ENCODE results near the gene KANSL1. TPM values are rescaled to one million over a fixed set of nuclear protein-coding genes. Genes with fewer than 3 reads are reported as not detected.
"Not testable (repeated sequence)": the region's sequence is repeated elsewhere in the genome, so short reads cannot be mapped to it uniquely, and the experiment has no call there.

KANSL1 gene
- total and polyA plus RNA-seq, 10 of the 15 experiments (the other 5 are each of a cell fraction or from before 2014, with no cell fraction given) = 4.7 to 60.6 (median 28.0) TPM

- TF ChIP-seq MLLT1 (IDR thresholded peaks at IDR 0.05) = peak; percentile 53; the same call in 1 of the 2 replicates
- RAD21 ChIA-PET (ENCODE audit: unreplicated experiment) = interaction anchor here (0.9 to 2.3 kb wide), 7 partner anchors 9 to 177 kb away, joined by 3 to 16 read pairs (median 3); partner anchors contain the start of gene KANSL1
- Histone ChIP-seq H3K79me2 (ENCODE audit: control insufficient read depth, insufficient read depth, low read length) (peaks cover 100% of the 10 kb centered on the region), H3K4me1 (ENCODE audit: control insufficient read depth, insufficient read depth, low read length) (peaks cover 55% of the 10 kb centered on the region)
- SMC1A ChIA-PET (ENCODE audit: uncharacterized antibody, unreplicated experiment) = interaction anchor here (0.6 to 24.2 kb wide), 14 partner anchors 9 to 213 kb away, joined by 3 to 478 read pairs (median 4); no protein-coding TSS in a partner anchor
- H3K27me3 ChIP-seq (replicated peaks in 1 of 2; ENCODE audit: control insufficient read depth in 2 of 2, insufficient read depth in 2 of 2, low read length in 1 of 2); BruUV-seq (replicated peaks); H3K4me3 ChIP-seq; H3K9me3 ChIP-seq (replicated peaks; ENCODE audit: control insufficient read depth, insufficient read depth, low read length); intact Hi-C loops (cut with micrococcal nuclease; ENCODE audit: unreplicated experiment); H3K27ac ChIP-seq (ENCODE audit: control insufficient read depth, insufficient read depth); in situ Hi-C loops (cut with MboI); H4K20me1 ChIP-seq (ENCODE audit: control insufficient read depth, insufficient read depth); DNase-seq (ENCODE audit: low read depth, low spot score); H3K9ac ChIP-seq (ENCODE audit: control insufficient read depth, insufficient read depth, low read length); H3K4me2 ChIP-seq (ENCODE audit: control insufficient read depth, insufficient read depth); H3K36me3 ChIP-seq (ENCODE audit: control insufficient read depth in 2 of 2, insufficient read depth in 2 of 2, low read length in 1 of 2); FAIRE-seq; H2AFZ ChIP-seq (ENCODE audit: control insufficient read depth, low read depth, low read length); ATAC-seq: not testable (repeated sequence)
- 93% methylated on average over 14 of the region's 14 CpGs for WGBS (ENCODE audit: insufficient coverage, insufficient replicate concordance, low lambda C conversion rate, missing lambda C conversion rate)
- CTCF ChIA-PET = interaction anchor here (0.8 to 5.2 kb wide), 14 partner anchors 9 to 137 kb away, joined by 3 to 39 read pairs (median 5); no protein-coding TSS in a partner anchor
- POLR2A ChIA-PET = interaction anchor here (0.8 to 2.6 kb wide), 7 partner anchors 10 to 61 kb away, joined by 3 to 10 read pairs (median 4); no protein-coding TSS in a partner anchor
These were observed 11.9 kb downstream of the KANSL1 start for GRCh38 chr17:46181316-46181715.

GRCh38 chr17:46180892-46181274, 12.3 kb downstream of the KANSL1 start:
- Histone ChIP-seq H3K27ac (ENCODE audit: control insufficient read depth, insufficient read depth) (no peak overlapping the region), H3K4me2 (ENCODE audit: control insufficient read depth, insufficient read depth) (no peak overlapping the region), H4K20me1 (ENCODE audit: control insufficient read depth, insufficient read depth) (0 out of 2 replicates have a peak, but pooled peaks cover 8% of the 10 kb centered on the region), H3K27me3 (replicated peaks in 1 of 2; ENCODE audit: control insufficient read depth in 2 of 2, insufficient read depth in 2 of 2, low read length in 1 of 2) (no peaks in the 10 kb centered on the region), H3K36me3 (ENCODE audit: control insufficient read depth in 2 of 2, insufficient read depth in 2 of 2, low read length in 1 of 2) (peaks cover 0 to 3% of the 10 kb centered on the region in 2 experiments; a peak in 2 of 4 replicates), H3K9ac (ENCODE audit: control insufficient read depth, insufficient read depth, low read length) (no peak overlapping the region), H2AFZ (ENCODE audit: control insufficient read depth, low read depth, low read length) (no peak overlapping the region), H3K4me3 (no peak overlapping the region), H3K4me1 (ENCODE audit: control insufficient read depth, insufficient read depth, low read length) (peaks cover 55% of the 10 kb centered on the region), H3K9me3 (replicated peaks; ENCODE audit: control insufficient read depth, insufficient read depth, low read length) (no peaks in the 10 kb centered on the region), H3K79me2 (ENCODE audit: control insufficient read depth, insufficient read depth, low read length) (peaks cover 100% of the 10 kb centered on the region)
- ChIA-PET POLR2A (interaction anchor here (0.7 to 2.6 kb wide), 8 partner anchors 9 to 117 kb away, joined by 3 to 10 read pairs (median 4); no protein-coding TSS in a partner anchor), SMC1A (ENCODE audit: uncharacterized antibody, unreplicated experiment) (interaction anchor here (0.6 to 24.2 kb wide), 14 partner anchors 8 to 213 kb away, joined by 3 to 478 read pairs (median 4); no protein-coding TSS in a partner anchor), RAD21 (ENCODE audit: unreplicated experiment) (interaction anchor here (0.9 to 2.3 kb wide), 7 partner anchors 9 to 177 kb away, joined by 3 to 16 read pairs (median 3); partner anchors contain the start of gene KANSL1), CTCF (interaction anchor here (0.8 to 5.2 kb wide), 14 partner anchors 9 to 136 kb away, joined by 3 to 39 read pairs (median 5); no protein-coding TSS in a partner anchor)
- intact Hi-C loops (cut with micrococcal nuclease; ENCODE audit: unreplicated experiment) (no loop called here), in situ Hi-C loops (cut with MboI) (no loop called here)
- ATAC-seq (no peak), DNase-seq (ENCODE audit: low read depth, low spot score) (no peak), FAIRE-seq (no peak)
- no TSS peak for BruUV-seq (replicated peaks)
- WGBS (ENCODE audit: insufficient coverage, insufficient replicate concordance, low lambda C conversion rate, missing lambda C conversion rate) = 89% methylated on average over 2 of the region's 2 CpGs
- TF ChIP-seq MEF2A (IDR thresholded peaks at IDR 0.05; ENCODE audit: insufficient read depth, low read depth, low read length) = no peak
- TF ChIP-seq ZZZ3 (IDR thresholded peaks at IDR 0.05; ENCODE audit: control insufficient read depth, insufficient read length, low read depth) = no peak
- TF ChIP-seq BCL11A (IDR thresholded peaks at IDR 0.05; ENCODE audit: low read depth, low read length) = no peak
- no peak for TF ChIP-seq POLR2AphosphoS5 (IDR thresholded peaks at IDR 0.05; ENCODE audit: low read length)
- no peak for TF ChIP-seq SREBF1 (IDR thresholded peaks at IDR 0.05; ENCODE audit: low read length)
- TF ChIP-seq ZNF592 (IDR thresholded peaks at IDR 0.05) = no peak
- no peak for TF ChIP-seq GABPA (IDR thresholded peaks at IDR 0.05; ENCODE audit: low read depth)
- TF ChIP-seq DPF2 (IDR thresholded peaks at IDR 0.05) = no peak
